ENCODE data around the gene TMA7B.

TMA7B gene

DNA sequence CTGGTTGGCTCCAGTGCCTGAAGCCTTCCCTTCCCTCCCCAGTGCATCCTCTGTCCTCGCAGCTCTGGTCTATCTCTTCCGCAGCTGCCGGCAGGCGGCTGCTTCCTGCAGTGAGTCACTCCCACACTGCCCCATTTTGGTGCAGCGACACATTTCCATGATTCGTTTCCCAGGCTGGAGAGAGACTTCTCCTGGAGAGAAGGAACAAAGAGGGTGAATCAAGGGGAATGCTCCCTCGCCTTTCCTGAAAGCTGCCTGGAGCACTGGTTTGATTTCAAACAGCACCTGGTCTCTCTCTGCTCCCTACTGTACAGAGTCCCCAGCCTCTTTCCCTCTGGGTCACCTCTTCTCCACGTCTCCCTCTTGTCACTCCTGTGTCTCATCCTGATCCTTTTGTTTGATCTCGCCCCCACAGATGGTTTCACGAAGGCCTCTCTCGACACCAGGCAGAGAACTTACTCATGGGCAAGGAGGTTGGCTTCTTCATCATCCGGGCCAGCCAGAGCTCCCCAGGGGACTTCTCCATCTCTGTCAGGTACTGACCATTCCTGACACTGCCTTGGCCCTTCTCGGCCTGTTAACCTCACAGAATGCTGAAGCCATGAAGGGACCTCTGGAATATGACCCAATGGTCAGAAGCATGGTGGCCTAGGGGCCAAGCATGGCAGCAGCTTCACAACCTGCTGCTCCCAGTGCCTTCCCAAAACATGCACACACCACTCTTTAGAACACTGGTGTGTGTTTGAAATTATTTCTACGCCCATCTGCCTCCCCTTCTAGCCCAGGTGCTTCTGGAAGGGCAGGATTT lies at the start of gene TMA7B:
TSS of gene TMA7B (plus strand) at position 758 of the 808 bp plus-strand sequence. CDS start 3,978 bp downstream, outside the sequence.
- DNase-seq, result no peak

- DNase-seq, result no peak
These were observed 49.2 kb upstream of the TMA7B start for GRCh38 chr22:39910876-39911613.

DNA sequence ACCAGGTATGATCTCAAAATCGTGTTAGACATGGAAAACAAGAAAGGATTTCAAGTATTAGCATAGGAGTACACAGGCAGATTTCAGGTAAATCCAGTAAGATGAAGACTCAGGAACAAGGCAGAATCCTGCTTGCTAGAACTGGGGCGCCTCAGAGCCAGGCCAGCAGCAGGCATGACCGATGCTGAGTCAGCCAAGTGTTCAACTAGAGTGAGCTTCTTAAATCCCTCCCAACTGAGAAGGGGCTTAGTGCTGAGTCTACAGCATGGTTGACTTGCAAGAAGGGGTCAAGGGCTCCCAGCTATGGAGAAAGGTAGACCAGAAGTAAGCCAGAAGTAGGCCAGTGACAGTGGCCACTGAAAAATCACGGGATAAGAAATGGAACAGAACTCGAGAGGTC lies 46.9 kb upstream of the TMA7B start:
- DNase-seq, result no peak

DNA sequence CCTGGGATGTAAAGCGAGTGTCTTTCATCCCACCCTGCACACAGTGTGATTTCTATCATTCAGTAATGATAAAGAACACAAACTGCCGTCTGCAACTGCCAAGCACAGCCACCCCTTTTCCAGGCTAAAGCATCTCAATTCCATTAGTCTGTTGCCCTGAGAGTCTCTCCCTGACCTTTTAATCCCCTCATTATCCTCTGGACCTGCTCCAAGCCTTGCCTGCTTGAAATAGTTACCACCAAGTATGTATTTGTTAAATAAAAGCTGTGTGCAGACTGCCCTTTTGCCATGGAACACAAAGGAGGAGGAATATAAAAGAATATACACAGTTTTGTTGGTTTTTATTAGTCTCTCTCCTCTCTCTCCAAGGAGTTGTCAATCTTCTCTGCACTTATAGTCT lies 46.3 kb upstream of the TMA7B start:
- no peak for DNase-seq

GRCh38 chr22:39914584-39914983 lies 45.6 kb upstream of the TMA7B start:
- DNase-seq, result no peak

DNA sequence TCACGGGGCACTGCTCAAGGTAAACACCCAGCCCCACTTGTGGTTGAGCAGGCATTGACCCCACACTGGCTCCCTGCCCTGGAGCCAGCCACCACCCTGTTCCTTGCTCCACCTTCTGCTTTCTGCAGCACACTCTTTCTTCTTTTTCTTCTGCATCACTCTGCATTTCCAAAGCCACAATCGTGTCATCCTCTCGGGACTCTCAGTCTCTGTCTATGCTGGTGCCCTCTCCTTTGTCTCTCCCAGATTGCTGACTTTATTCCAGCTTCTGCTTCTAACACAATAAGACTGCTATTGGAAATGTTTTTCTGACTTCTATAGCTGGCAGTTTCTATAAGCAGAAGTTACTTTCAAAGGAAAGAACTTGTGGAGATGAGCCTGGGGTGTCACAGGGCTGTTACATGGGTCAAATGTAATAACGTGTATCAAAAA lies 44.9 kb upstream of the TMA7B start:
- no peak for DNase-seq

GRCh38 chr22:39916496-39916895 lies 43.7 kb upstream of the TMA7B start:
- DNase-seq, result no peak

- no peak for DNase-seq
These were observed 43.0 kb upstream of the TMA7B start for GRCh38 chr22:39917197-39917643.

- DNase-seq, result no peak
These were observed 42.3 kb upstream of the TMA7B start for GRCh38 chr22:39917776-39918495.

DNA sequence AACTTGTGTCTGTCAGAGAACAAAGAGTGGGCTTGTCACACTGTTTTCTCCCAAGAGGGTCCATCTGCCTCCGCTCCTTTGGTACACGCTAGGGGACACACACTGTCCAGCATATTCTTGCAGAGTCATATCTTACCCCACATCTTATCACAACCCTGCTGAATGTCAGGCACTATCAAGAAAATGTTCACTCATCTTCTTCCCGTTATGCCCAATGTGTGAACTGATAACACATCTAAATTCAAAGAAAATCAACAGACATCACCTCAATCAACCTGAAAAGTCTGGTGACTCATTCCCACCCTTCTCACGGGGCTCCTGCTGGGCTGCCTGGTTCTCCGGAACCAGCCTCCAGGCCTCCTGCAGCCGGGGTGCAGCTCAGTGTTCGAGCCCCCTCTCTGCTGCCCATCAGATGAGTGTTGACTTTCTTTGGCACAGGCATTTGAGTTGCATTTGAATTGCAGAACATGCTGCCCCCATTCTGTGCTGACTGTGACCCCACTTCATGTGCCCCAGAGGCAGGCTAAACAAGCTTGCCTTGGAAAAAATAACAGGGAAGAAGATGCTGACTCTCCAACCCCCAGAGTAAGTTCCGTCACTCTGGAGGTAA lies 40.0 kb upstream of the TMA7B start:
- no peak for DNase-seq

DNA sequence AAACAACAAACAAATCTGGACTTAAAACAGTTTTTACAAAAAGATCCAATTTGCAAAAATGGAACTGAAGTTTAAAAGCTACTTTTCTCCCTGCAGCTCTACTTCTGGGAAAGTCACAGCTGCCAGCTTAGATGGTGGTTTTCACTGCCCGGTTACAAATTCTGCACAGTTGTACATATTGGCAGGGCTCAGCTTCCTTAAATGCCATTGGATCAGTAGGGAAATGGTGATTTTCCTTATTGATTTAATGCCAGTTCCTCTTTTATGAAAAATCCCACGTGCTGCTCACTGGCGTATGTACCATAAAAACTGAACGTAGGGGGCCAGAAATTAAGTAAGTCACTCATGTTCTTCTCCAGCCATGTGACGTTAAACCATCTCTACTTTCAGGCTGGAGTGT lies 36.5 kb upstream of the TMA7B start:
- DNase-seq, result no peak

DNA sequence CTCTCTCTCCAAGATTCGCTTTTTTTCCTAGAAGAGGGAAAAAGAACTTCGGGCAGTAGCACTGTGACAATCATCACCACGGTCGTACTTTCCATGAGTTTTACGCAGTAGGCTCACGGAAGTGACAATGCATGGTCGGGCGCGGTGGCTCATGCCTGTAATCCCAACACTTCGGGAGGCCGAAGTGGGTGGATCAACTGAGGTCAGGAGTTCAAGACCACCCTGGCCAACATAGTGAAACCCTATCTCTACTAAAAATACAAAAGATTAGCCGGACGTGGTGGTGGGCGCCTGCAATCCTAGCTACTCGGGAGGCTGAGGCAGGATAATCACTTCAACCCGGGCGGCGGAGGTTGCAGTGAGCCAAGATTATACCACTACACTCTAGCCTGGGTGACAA lies 35.9 kb upstream of the TMA7B start:
- no peak for DNase-seq

GRCh38 chr22:39925273-39925672 lies 34.9 kb upstream of the TMA7B start:
- DNase-seq, result no peak

DNA sequence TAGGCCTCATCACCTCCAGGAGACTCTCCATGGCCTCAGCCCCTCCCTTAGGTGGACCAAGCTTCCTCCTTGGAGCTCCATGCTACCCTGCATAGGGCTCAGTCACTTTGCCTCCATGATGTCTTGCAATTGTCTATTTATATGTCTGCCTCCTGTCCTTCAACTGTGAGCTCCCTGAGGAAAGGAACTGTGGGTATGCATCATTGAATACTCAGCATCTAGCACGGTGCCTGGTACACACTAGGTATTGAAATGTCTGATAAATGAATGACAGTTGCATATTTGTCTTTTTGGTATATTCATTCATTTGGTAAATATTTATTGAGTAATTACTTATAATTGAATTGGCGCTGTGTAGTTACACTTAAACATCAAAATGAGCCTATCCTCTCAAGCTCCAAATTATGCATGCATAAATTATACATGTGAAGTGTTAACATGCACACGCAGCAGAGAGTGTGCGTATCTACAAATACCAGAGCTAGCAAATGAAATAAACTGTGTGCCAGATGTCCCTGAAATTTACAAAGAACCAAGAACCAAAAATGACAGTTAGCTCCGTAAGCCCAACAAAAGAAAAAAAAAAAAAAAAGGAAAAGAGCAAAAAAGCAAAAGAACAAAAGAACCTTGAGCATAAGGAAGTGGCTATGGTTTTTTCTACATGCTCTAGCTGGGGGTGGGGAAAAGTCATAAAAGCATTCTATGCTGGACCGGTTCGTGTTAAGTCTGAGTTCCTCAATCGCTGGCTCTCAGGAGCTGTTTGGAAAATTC lies 34.1 kb upstream of the TMA7B start:
- DNase-seq, result no peak

GRCh38 chr22:39926753-39927152 lies 33.4 kb upstream of the TMA7B start:
- no peak for DNase-seq

GRCh38 chr22:39927544-39927943 lies 32.7 kb upstream of the TMA7B start:
- DNase-seq, result no peak

DNA sequence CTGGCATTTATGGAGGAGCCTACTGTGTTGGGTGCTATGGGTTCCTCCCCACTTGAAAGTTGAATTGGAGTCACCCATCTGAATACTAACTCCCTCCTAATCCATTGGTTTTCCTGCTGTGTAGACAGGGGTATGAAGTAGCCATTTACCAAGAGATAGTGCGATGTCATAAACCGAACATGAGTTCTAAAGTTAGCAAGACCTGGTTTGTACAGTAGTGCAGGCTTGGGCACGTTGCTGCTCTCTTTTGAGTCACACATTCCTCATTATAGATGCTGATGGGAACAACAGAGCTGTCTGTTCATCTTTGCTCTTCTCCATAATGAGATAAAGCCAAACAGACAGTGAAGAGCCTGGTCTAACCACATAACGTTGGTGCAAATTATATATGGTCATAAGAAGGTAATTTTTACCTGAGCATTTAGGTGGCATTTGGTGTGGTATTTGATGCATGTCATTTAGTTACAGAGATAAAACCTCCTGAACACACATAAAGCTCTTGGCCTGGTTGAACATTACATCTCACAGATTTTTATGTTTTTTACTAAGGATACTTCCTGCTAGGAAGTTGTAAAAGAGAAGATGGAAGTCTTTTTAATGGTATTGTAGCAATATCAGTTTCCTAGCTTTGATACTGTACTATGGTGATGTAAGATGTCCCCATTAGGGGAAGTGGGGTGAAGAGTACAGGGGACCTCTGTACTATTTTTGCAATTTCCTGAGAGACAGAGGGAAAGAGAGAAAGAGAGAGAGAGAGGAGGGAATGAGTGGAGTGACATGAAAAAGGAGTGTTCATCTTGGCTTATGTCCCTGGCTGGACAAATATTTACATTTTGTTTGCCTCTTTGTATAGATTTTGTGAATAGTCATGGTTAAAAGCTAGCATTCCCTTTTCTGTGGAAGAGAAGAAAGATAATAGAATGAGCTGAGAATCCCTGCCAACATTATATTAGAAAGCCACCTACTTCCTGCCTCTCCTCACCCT lies 31.4 kb upstream of the TMA7B start:
- DNase-seq, result no peak

- DNase-seq, result no peak
These were observed 28.9 kb upstream of the TMA7B start for GRCh38 chr22:39931251-39931650.

DNA sequence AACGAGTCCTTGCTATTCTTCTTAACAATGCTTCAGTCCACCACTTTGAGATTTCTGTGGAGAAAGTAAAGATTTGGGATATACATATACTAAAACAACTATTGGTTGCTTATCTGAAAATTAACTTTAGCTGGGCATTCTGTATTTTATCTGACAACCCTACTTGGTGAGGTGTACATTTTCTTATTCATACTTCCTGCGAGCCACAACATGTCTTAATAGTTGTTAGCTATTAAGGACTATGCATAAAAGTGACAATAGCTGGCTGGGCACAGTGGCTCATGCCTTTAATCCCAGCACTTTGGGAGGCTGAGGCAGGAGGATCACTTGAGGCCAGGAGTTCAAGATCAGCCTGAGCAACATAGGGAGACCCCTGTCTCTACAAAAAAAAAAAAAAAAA lies 28.0 kb upstream of the TMA7B start:
- no peak for DNase-seq

- DNase-seq, result no peak
These were observed 27.1 kb upstream of the TMA7B start for GRCh38 chr22:39932918-39933649.
